NCI-H1417 (cell line): ENCODE results near the gene GALNT7.

Source experiments
- DNase-seq, 3 experiments: peaks; one replicate each; lab custom pipeline; 2025; lab: John Stamatoyannopoulos, UW

Gene GALNT7

DNA sequence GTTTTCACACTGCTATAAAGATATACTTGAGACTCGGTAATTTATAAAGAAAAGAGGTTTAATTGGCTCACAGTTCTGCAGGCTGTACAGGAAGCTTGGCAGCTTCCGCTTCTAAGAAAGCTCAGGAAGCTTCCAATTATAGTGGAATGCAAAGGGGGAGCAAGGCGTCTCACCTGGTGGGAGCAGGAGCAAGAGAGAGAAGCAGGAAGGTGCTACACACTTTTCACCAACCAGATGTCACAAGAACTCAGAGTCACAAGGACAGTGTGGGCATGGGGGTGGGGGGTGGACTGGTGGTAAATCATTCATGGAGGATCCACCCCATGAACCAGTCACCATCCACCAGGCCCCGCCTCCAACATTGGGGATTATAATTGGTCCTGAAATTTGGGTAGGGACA is 142.8 kb downstream of the GALNT7 start:
- DNase-seq, result no peak

GRCh38 chr4:173314715-173315114 is 146.1 kb downstream of the GALNT7 start:
- no peak for DNase-seq

DNA sequence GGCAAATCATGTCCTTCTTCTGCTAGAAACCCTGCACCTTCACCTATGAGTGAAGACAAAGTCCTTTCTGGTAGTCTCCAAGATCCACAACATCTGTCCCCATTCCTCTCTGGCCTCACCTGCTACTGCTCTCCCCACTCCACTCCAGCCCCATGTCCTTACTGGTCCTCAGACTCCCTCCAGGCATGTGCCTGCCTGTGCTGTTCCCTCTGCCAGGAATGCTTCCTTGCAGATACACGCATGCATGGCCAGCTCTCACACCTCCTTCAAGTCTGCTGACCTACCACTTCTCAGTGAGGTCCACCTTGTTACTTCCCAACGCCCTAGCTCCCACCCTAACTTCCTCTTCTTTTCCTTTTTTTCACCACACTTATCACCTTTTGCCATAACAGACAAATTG is 147.4 kb downstream of the GALNT7 start:
- DNase-seq, result no peak

DNA sequence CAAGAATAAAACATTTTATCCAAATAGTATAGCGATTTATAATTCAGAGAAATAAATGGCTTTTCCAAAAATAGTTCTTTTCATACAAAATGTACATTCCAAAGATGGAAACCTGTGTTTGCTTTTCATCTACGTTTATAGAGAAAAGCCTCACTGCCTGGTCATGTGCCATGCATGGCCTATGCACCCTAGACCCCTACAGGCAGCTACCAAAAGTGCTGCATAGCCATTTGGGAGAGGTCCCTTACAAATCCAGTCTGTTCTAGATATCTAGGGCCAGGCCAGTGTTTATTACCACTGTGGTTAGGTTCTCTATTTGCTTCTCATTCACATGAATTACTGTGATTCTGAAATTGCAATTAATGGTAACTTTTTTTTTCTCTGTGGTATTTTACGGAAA is 148.4 kb downstream of the GALNT7 start:
- peak in 1 of 3 experiments; percentile 25 for DNase-seq

DNA sequence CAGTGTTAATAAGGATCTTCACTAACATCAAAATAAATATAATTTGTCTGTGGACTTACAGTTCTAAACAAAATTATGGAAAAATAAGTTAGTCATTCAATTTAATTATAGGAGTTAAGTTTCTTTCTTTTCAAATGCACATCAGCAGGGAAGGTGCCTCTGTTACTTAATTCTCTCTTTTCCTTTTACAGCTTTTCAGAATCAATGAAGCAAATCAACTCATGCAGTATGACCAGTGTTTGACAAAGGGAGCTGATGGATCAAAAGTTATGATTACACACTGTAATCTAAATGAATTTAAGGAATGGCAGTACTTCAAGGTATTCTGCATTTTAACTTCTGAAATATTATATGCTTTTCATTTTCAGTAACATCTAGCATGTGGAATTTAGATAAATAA is 149.6 kb downstream of the GALNT7 start:
- DNase-seq, result peak in 2 of 3 experiments; percentile 49 to 86

DNA sequence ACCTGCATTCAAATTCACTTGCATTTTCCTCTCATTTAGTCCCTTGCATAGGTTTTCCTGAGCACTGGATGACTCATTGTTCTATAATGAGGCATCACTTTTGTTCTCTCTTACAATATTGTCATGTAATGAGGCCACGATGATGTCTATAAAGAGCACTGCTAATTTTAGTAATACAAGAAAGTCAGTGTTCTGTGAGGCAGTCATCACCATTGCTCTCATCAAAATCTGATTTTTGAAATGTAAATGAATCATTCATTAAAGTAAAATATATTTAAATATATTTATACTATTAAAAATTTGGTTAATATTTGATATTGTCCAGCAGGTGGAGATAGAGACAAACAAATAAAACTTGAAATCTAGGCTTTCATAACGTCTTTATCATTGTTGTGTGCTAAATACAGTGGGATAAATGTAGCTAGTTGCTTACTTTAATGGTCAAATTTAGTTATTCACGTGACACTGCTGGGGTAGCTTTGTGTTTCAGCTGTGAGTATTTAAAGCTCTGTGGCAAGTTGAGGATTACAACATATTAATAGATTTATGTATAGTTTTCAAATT is 150.1 kb downstream of the GALNT7 start:
- peak; percentile 13 to 87 (median 49) for DNase-seq

- DNase-seq, result no peak
Observed at GRCh38 chr4:173319696-173320095, 151.1 kb downstream of the GALNT7 start.

- DNase-seq, result no peak
Observed at GRCh38 chr4:173325007-173325736, 156.6 kb downstream of the GALNT7 start.

DNA sequence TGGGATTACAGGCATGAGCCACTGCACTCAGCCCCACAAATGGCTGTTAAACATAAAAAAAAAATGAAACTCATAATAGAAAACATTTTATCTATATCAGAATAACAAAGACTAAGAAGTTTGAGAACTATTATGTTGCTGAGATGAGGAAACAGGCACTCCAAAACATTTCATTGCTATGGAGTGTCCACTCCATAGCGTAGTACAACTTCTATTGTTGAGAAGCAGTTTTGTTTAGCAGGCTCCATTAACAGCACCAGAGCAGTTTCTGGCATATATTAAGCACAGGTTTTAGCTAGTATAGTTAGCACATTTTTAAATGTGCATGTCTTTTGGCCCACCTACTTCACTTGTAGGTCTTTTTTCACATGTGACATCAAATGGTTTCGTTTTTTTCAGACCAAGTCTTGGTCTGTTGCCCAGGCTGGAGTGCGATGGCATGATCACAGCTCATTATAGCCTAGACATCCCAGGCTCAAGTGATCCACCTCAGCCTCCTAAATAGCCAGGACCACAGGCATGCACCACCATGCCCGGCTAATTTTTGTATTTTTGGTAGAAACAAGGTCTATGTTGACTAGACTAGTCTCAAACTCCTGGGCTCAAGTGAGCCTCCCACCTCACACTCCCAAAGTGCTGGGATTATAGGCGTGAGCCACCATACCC is 159.8 kb downstream of the GALNT7 start:
- DNase-seq, result no peak

GRCh38 chr4:173330590-173330989 is 162.0 kb downstream of the GALNT7 start:
- no peak for DNase-seq

DNA sequence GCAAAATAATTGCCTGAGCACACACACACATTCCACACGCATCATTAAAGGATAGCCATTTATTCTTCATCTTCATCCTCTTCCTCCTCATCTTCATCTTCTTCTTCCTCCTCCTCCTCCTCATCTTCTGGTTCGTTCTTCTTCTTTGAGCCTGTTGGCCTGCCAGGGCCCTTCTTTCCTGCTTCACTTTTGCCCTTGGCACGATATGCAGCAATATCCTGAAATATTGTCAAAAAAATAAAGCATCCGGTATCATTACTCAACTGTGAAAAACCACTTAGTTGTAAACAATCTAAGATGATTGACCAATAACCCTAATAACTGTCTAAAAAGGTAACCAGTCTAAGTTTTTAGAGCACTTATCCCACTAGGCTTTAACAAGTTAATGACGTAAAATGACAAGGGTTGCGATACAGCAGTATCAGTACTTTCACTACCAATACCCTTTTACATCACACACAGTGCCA is 163.4 kb downstream of the GALNT7 start:
- peak in 1 of 3 experiments; percentile 57 for DNase-seq

GRCh38 chr4:173332963-173333657 is 164.5 kb downstream of the GALNT7 start:
- DNase-seq, result peak in 2 of 3 experiments; percentile 38 to 63

- DNase-seq, result peak; percentile 26 to 83 (median 81)
Observed at GRCh38 chr4:173333658-173334084, 165.1 kb downstream of the GALNT7 start.

DNA sequence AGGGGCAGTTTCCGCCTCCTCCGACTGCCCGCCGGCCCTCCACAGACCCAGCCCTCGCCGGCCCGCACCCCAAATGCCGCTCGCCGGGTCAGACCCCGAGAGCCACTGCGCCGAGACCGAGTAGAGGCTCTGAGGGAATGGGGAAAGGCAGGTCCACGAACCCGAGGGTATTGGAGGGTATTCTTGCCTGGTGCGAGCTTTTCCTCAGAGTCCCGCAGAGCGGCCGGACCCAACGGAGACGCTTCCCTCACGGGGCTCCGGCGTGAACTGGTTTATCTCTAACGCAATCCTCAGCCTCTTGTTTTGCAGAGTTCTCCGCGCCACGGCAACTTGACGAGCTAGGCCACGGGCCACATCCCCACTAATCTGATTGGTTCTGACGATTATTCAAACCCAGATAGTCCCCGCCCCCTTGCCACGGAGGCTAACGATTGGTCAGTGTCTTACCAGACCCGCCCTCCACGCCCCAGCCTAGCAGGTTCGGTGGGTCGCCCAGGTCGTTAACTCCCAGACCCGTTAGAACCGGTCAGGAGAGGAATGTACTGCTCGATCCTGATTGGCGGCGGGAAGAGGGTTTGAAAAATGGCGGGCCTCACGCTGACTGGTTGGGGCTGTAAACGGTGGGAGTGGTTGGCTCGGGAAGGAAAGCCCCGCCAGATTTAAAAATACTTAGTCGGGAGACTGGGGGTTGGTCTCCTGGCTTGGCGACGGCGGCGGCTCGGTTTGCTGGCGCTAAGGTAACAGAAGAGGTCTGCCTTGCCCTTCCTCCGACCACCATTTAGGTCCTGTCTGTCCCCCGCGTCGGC is 165.7 kb downstream of the GALNT7 start, which contains the start of gene HMGB2:
Gene HMGB2, minus strand, starts transcription at position 274 of the 806 bp plus-strand sequence. CDS start 709 bp downstream, outside the sequence.
- DNase-seq, result peak; percentile 97 to 100 (median 99)

GRCh38 chr4:173334891-173335752 is 166.5 kb downstream of the GALNT7 start:
- peak; percentile 83 to 97 (median 94) for DNase-seq

- no peak for DNase-seq
Observed at GRCh38 chr4:173337463-173337862, 168.9 kb downstream of the GALNT7 start.

GRCh38 chr4:173343832-173344397 is 175.3 kb downstream of the GALNT7 start:
- no peak for DNase-seq

GRCh38 chr4:173345648-173346047 is 177.0 kb downstream of the GALNT7 start:
- DNase-seq, result no peak

- DNase-seq, result no peak
Observed at GRCh38 chr4:173346074-173346473, 177.5 kb downstream of the GALNT7 start.

DNA sequence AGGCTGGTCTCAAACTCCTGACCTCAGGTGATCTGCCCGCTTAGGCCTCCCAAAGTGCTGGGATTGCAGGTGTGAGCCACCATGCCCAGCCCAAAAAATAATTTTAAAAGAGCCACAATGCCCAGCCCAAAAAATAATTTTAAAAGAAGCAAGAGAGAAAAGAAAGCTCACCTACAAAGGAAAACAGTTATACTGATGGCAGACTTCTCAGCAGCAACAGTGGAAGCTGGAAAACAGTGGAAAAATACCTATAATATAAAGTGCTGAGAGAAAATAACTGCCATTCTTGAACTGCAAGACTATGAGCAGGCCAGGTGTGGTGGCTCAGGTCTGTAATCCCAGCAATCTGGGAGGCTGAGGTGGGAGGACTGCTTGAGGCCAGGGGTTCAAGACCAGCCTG is 178.9 kb downstream of the GALNT7 start:
- no peak for DNase-seq
